WI38 (cell line): ENCODE data around the gene RNASEH1.

ENCODE experiments used
- H3K4me3 ChIP-seq: 2 replicates; pipeline ENCODE4 v1.5.1; 2011; ENCODE audit warnings: low read depth, mild to moderate bottlenecking, control low read depth, low read length
- TF ChIP-seq, protein P1 (sequence below): IDR thresholded peaks from 2 replicates; pipeline ENCODE4 v1.5.1; 2012; ENCODE audit warnings: low read depth, mild to moderate bottlenecking, control low read depth, low read length

Gene RNASEH1

DNA sequence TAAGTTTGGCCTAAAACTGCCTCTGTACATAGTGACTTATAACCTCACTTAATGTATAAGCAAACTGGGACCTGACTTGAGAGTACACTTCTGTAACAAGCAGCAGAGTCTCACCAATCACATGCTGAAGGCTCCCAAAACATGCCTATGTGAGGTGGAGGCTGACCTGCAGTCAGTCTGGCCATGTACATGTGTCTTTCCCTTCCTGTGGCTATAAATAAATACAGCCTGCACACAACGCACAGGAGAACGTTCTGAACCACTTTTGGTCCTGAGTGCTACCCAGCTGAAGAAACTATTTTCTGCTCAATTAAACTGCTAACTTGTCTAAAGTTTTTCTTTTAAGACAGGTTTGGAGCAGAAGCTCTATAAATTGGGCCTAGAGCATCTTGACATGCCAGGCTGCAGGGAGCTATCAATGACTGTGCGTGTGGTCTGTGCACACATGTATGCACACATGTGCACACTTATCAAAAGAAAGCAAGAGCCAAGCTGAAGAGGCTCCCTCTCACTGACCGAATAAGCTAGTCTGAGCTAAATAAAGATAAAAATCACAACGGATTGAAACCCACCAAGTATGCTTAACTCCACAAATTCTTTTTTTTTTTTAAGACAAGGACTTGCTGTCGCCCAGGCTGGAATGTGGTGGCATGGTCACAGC is 15.0 kb downstream of the RNASEH1 start:
- no peak overlapping the region for H3K4me3 ChIP-seq
- TF ChIP-seq, protein P1, sequence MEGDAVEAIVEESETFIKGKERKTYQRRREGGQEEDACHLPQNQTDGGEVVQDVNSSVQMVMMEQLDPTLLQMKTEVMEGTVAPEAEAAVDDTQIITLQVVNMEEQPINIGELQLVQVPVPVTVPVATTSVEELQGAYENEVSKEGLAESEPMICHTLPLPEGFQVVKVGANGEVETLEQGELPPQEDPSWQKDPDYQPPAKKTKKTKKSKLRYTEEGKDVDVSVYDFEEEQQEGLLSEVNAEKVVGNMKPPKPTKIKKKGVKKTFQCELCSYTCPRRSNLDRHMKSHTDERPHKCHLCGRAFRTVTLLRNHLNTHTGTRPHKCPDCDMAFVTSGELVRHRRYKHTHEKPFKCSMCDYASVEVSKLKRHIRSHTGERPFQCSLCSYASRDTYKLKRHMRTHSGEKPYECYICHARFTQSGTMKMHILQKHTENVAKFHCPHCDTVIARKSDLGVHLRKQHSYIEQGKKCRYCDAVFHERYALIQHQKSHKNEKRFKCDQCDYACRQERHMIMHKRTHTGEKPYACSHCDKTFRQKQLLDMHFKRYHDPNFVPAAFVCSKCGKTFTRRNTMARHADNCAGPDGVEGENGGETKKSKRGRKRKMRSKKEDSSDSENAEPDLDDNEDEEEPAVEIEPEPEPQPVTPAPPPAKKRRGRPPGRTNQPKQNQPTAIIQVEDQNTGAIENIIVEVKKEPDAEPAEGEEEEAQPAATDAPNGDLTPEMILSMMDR: no peak

DNA sequence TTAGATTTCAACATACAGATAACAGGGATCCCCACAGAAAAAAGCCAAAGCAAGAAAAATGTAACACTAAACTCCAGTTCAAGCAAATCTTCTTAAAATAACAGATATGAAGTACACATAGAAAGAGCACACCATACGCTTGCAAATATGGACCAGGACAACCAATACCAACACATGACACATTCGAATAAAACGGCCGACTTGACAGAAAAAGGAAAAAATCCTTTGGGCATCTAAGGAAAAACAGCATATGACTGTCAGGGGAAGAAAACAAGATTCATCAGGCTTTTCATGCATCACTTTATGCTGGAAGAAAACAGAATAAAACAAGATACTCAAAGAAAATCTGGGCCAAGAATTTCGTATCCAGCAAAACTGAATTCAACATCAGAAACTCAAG is 16.0 kb downstream of the RNASEH1 start:
- TF ChIP-seq, protein P1: no peak
- H3K4me3 ChIP-seq: no peak overlapping the region

GRCh38 chr2:3539836-3540235 is 18.3 kb downstream of the RNASEH1 start:
- TF ChIP-seq, protein P1: no peak
- H3K4me3 ChIP-seq: no peak overlapping the region

- TF ChIP-seq, protein P1: peak; percentile 26; the same call in 1 of the 2 replicates
- H3K4me3 ChIP-seq: peak overlapping the region; percentile 55
Observed at GRCh38 chr2:3536682-3537632, 21.2 kb downstream of the RNASEH1 start.

DNA sequence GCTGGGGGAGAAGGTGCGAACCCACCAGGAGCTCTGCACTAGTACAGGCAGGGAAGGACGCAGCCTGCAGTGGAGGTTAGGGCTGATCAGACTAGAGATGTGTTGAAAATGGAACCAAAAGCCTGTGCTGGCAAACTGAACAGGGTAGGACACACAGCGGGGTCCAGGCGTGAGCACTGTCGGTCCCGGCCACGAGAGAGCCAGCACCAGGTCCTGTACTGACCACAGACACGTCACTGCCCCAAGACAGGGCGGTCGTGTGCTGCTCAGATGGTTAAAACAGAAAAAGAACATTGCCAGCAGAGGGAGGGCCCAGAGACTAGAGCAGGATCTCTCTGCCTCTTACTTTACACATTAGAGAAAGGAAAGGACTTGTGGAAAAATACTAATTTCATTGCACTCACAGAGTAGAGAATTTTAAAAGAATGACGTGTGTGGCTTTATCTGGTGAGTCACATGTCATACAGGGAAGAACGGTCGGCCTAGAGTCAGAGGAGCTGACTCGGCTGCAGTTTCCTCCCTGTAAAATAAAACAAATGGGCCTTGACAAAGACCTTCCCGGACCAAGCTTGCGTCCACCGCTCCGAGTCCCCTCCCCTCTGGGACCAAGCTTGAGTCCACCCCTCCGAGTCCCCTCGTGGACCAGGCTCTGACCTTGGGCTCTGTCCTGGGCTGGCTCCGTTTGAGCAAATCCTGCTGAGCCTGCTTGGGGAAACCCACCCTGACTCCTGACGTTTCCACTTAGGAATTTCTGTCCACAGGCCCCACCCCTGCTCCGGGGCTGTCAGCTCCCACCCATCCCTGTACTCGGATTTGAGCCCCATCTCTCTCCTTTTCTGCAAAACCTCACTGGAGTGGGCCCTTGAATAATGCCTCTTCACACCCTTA is 22.1 kb downstream of the RNASEH1 start:
- TF ChIP-seq, protein P1: no peak
- peak overlapping the region; percentile 55 for H3K4me3 ChIP-seq

DNA sequence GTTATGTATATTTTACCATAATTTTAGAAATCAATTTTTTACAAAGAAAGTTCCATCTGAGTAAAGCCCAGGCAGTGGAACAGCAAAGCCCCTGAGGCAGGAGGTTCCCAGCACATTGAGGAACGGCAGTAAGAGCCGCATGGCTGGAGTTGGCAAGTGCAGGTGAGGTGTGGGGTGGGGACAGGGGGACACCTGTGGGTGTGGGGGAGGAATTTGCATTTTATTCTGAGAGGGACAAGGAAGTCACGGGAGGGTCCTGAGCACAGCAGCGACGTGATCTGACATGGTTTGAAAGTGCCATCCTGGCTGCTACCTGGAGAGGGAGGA is 22.7 kb downstream of the RNASEH1 start:
- peak overlapping the region; percentile 55 for H3K4me3 ChIP-seq
- TF ChIP-seq, protein P1: no peak
